Measurements from ENCODE around the gene PRRG4. TPM values are rescaled to one million over a fixed set of nuclear protein-coding genes. Genes with fewer than 3 reads are reported as not detected.

Gene PRRG4
- total RNA-seq, 4 donors from 2014 or later = 31.7 to 60.1 (median 45.1) TPM

DNA sequence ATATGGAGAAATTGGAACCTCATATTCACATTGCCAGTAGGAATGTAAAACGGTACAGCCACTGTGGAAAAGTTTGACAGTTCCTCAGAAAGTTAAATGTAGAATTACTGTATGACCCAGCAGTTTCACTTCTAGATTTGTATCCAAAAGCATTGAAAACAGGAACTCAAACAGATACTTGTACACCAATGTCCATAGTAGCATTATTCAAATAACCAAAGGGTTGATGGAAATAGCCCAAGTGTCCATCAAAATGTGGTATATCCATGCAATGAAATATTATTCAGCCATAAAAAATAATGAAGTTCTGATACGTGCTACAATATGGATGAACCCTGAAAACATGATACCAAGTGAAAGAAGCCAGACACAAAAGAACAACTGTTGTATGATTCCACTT lies 17.8 kb downstream of the PRRG4 start:
- intact Hi-C loops (cut with DNase I) = no loop called here

DNA sequence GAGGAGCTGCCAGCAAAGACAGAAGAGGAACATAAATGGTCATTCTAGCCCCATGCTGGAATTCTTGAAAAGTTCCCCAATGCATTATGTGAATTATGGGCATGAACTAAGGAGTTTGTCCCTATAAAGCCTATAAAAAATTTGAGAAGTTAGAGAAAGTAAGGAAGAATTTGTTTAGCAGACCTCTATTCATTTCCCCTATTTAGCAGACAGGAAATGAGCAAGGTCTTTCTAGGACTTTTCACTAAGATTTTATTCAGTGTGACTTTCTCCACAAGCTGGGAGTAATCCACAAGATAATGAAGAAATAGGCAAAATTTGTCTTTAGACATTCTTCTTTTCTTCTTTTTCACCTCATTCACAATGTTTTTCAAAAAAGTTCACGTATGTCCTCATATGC lies 20.0 kb downstream of the PRRG4 start:
- Histone ChIP-seq H3K27me3 (no peaks in the 10 kb centered on the region), H3K27ac (no peak overlapping the region), H3K4me3 (no peak overlapping the region), H3K36me3 (peaks cover 0 to 70% (median 0%) of the 10 kb centered on the region in 3 donors), H3K4me1 (peaks cover 0 to 8% (median 0%) of the 10 kb centered on the region in 3 donors), H3K9me3 (no peaks in the 10 kb centered on the region)
- no peak for TF ChIP-seq CTCF (IDR thresholded peaks at IDR 0.05)
- TF ChIP-seq POLR2A (IDR thresholded peaks at IDR 0.05) = no peak
- intact Hi-C loops (cut with DNase I) = no loop called here
- 71 to 88% methylated on average over 1 of the region's 1 CpG for WGBS, 2 donors
- DNase-seq = no peak

More for the DNA sequence above, 17.8 kb downstream of the PRRG4 start:
- H3K4me3 ChIP-seq = no peak overlapping the region
- no peaks in the 10 kb centered on the region for H3K27me3 ChIP-seq
- 87 to 88% methylated on average over 2 of the region's 2 CpGs for WGBS, 2 donors
- H3K27ac ChIP-seq = no peak overlapping the region
- TF ChIP-seq CTCF (IDR thresholded peaks at IDR 0.05) = no peak
- TF ChIP-seq POLR2A (IDR thresholded peaks at IDR 0.05) = no peak
- no peaks in the 10 kb centered on the region for H3K9me3 ChIP-seq
- peaks cover 0 to 74% (median 0%) of the 10 kb centered on the region in 3 donors for H3K36me3 ChIP-seq
- H3K4me1 ChIP-seq = peaks cover 0 to 8% (median 0%) of the 10 kb centered on the region in 3 donors
- DNase-seq = no peak

DNA sequence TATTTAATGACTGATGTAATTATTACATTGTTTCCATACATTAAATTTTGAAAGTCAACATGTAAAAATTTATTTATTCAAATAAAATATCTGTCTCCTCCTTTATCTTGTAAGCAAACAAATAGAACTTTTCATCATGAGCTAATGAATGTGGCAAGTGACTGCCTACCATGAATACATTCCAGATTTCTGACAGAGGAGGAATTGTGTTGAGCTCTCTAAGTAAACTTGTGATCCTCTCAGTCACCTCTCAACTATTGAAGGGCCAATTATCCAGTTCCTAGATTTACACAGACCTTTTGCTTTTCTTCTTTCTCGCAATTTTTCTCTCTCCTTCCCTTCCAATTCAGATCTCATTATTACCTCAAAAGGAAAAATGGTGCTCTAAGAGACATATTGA lies 21.5 kb downstream of the PRRG4 start:
- peaks cover 0 to 68% (median 0%) of the 10 kb centered on the region in 3 donors for H3K36me3 ChIP-seq
- intact Hi-C loops (cut with DNase I) = no loop called here
- peak overlapping the region in 1 of 4 donors; percentile 57 for H3K27ac ChIP-seq
- H3K9me3 ChIP-seq = no peaks in the 10 kb centered on the region
- WGBS, 2 donors = 65 to 79% methylated on average over 1 of the region's 1 CpG
- no peak for DNase-seq
- no peaks in the 10 kb centered on the region for H3K27me3 ChIP-seq
- H3K4me3 ChIP-seq = no peak overlapping the region
- no peak for TF ChIP-seq CTCF (IDR thresholded peaks at IDR 0.05)
- no peak for TF ChIP-seq POLR2A (IDR thresholded peaks at IDR 0.05)
- peaks cover 0 to 8% (median 0%) of the 10 kb centered on the region in 3 donors for H3K4me1 ChIP-seq

DNA sequence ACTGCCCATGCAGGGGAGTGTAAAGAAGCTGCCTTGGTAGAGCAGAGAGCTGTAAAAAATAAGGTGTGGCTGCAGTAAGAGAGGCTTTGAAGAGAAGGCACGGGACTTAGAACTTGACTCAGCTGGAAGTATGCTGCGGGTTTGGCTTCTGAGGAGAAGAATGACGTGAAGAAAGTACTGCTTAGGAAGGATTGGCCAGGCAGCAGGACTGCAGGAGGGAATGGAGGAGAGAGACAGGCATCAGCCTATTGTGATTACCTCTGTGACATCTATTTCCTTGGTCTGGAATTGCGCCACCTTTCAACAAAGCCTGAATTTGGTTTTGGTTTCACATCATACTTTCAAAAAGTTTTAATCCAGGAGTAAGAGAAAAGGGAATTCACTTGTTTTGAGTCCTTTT lies 22.5 kb downstream of the PRRG4 start:
- peaks cover 0 to 66% (median 0%) of the 10 kb centered on the region in 3 donors for H3K36me3 ChIP-seq
- no peak for TF ChIP-seq CTCF (IDR thresholded peaks at IDR 0.05)
- no peak for TF ChIP-seq POLR2A (IDR thresholded peaks at IDR 0.05)
- H3K27me3 ChIP-seq = no peaks in the 10 kb centered on the region
- no peak overlapping the region for H3K4me3 ChIP-seq
- 53 to 56% methylated on average over 4 of the region's 4 CpGs for WGBS, 2 donors
- no peak for DNase-seq
- intact Hi-C loops (cut with DNase I) = no loop called here
- H3K4me1 ChIP-seq = peaks cover 0 to 8% (median 0%) of the 10 kb centered on the region in 3 donors
- H3K27ac ChIP-seq = peak overlapping the region; percentile 2 to 57 (median 30)
- H3K9me3 ChIP-seq = no peaks in the 10 kb centered on the region

DNA sequence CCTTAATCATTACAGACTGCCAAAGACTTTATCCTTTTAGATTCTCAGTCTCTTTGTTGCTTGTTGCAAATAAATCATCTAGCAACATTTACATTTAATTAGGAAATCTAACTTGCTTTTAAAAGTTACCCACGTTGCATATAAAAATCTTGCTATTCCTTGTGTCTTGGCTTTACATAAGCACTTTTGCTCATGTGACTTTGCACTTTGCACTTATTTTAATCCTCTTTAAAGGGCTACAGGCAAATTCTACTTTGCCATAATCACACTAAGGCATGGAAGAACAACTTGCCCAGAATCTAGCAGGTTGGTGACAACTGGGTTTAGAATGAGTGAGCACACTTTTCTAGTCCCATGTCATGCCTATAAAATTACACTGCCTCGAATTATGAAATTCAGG lies 25.9 kb downstream of the PRRG4 start:
- no peaks in the 10 kb centered on the region for H3K27me3 ChIP-seq
- H3K27ac ChIP-seq = no peak overlapping the region
- no peak overlapping the region for H3K4me3 ChIP-seq
- intact Hi-C loops (cut with DNase I) = no loop called here
- H3K36me3 ChIP-seq = peaks cover 0 to 41% (median 0%) of the 10 kb centered on the region in 3 donors
- no peaks in the 10 kb centered on the region for H3K9me3 ChIP-seq
- peaks cover 0 to 8% (median 0%) of the 10 kb centered on the region in 3 donors for H3K4me1 ChIP-seq
- no peak for TF ChIP-seq POLR2A (IDR thresholded peaks at IDR 0.05)
- TF ChIP-seq CTCF (IDR thresholded peaks at IDR 0.05) = no peak
- 57 to 65% methylated on average over 2 of the region's 2 CpGs for WGBS, 2 donors
- no peak for DNase-seq
